SKM-1 treated with dmso at 0.1 percent for 144 hours (cell line): ENCODE results near the gene SCN1B.

Experiments used
- DNase-seq: peaks from one replicate; lab custom pipeline; 2025; ENCODE audit not compliant: unreplicated experiment; lab: John Stamatoyannopoulos, UW

SCN1B gene

DNA sequence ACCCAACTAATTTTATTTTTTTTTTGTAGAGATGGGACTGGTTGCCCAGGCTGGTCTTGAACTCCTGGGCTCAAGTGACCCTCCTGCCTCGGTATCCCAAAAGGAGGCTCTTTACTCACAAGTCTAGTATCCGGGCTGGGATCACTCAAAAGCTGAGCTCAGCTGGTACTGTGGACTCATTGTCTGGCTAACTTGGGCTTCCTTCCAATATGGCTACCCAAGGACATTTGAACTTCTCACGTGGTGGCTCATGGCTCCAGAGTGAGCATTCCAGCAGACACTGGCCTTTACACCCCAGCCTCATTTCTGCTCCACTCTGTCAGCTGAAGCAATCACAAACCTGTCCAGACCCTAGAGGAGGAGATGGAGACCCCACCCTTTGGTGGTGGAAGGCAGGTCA is 40.2 kb downstream of the SCN1B start:
- no peak for DNase-seq

DNA sequence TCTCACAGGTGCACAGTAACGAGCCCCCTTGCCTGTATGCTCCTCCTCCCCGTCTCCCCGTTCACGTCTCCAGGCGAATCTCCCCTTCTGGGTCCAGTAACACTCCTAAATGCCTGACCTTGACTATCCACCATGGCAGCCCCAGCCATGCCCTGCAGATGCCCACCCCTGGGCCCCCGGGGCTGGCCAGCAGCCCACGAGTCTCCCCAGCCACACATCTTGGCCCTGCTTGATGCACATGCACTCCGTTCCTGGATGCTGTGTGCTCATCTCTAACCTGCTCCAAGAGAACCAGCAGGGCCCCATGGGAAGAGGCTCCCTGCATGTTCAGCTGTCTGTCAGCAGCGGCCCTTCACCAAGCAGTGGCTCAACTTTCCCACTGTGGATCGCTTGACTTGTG is 43.2 kb downstream of the SCN1B start:
- no peak for DNase-seq

DNA sequence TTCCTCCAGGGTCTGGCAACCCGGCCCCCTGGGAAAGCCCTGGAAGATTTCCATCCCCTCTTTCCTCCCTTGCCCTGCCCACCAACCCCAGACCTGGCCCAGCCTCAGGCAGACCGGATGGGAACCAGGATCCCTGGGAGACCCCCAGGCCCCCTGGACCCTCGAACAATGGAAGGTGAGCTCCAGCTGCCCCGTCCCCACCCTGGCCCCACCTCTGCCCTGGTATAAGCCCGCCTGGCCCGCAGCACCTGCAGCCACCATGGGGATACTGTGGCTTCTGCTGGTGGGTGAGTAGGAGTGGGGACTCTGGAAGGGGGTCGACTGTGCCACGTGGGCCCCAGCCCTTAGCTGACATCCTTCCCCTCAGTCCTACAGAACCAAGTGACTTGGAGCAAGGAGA is 43.7 kb downstream of the SCN1B start:
- no peak for DNase-seq

DNA sequence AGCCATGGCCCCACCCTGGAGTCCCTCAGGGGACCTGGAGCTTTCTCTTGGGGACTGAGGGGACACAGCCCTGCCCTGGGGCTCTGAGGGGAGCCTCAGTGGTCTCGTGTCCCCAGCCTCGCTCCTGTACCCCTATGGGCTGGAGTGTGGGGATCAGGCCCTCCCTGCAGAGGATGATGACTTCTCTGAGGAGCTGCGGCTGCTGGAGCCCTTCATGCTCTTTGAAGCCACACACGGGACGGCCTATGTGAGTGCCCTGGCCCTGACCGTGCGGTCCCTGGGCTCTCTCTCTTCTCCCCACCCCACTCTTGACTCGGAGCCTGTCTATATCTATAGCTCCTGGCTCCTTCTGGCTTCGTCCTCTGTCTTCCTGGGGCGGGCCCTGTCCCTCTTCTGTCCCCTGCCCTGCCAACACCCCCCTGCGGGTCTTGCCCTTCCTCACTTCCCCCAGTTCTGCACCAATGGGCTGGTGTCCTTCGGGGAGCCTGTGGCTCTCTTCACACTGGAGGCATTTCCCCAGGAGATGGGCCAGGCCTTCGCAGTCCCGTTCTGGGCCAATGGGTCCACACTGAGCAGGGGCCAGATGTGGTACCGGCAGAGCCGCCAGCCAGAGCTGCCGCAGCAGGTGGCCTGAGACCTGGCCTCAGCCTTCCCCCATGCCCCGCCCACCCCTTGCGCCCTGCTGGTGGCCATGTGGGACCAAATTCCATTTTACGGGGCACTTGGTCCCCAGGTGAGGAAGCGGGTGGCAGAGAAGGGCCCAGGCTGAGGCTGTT is 44.3 kb downstream of the SCN1B start:
- DNase-seq, result no peak

DNA sequence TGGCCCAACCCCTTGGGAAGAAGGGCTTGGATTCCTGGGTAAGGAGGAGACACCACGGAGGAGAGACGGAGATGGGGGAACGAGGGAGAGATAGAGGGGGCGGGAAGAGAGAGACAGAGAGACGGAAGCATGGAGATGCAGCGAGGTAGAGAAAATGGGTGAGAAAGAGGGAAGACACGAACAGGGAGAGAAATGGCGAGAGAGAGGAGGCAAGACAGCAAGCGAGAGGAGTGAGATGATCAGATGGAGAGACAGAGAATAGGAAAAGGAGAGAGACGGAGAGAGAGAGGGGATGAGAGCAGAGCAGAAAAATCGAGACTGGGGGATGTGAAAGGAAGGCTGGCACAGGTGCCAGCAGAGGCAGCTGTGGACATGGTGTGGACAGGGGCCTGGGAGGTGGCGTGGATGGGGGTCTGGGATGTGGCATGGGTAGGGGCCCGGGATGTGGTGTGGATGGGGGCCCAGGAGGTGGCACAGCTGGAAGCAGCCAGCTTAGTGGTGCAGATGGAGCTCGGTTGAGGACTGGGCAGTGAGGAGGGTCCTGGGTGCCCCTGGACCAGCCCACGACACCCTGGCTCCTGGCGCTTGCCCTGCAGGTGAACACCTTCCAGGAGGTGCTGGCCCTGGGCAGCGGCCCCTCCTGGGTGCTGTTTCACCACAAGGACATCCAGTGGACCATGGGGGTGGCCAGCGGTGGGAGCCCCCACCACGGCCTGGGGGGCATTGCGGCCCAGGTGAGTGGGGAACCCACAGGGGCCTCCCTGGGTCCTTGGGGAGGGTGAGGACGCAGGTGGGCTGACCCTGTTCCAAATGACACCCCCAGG is 45.1 kb downstream of the SCN1B start:
- DNase-seq, result no peak

DNA sequence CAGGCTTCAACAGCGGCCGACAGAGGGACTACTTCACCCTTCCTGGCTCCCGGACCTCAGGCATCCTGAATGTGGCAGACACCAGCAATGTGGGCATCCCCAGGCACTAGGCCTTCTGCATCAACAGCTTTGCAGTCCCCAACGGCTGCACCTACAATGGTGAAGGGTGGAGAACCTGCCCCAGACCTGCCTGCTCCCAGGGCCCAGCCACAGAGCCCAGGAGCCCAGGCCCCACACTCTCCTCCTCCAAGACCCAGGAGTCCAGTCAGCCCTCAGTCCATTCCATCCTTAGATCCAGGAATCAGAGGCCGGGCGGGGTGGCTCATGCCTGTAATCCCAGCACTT is 45.7 kb downstream of the SCN1B start:
- DNase-seq, result no peak

DNA sequence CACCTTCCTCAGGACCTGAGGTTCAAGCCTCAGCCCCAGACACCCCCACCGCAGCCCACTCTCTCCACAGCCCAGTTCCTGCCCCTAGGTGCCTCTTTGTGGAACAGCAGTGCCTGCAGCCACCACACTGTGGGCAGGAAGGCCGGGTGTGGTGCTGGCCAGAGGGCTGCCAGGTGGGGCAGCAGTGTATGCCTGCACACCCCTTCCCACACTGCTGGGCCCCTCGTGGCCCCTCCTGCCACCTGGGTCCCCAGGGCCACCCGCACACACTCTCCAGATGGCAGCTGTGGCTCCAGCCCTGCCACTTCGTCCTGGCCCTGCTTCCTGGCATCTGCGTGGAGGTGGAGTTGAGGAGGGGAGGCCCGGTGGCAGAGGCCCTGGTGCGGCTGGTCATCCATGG is 46.4 kb downstream of the SCN1B start:
- DNase-seq, result no peak

DNA sequence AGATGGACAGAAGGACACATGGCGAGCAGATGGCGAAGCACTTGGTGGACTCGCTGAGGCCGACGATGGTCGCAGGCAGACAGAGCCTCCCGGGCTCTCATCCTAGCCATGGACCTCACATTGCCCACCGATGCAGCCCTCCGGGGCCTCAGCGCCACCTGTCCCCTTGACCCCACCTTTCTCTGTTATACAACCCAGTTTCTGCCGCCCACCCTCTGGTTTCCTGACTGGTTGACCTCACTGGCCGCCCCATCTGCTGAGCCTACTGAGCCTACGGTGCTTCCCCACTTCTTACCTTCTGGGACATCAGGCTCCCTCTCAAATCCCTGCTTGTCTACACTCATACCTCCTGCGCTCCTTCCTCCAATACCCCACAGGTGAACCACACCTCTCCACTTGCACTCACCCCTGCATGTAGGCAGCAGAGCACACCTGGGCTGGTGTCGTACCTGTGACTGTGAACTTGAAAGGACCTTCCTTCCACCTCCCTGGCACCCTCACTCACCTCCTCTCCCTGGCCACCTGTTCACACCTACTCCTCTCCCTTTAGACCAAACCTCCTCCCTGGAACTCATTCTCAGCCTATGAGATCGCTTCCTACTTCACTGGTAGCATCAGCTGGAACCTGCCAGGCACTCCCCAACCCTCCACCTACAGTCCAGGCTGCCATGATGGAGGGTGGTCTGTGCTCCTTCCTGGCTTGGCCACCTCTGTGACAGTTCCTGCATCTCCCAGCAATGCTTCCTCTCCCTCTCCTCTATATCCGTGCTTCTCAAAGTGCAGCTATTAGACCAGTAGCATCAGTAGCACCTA is 47.3 kb downstream of the SCN1B start:
- DNase-seq, result no peak

DNA sequence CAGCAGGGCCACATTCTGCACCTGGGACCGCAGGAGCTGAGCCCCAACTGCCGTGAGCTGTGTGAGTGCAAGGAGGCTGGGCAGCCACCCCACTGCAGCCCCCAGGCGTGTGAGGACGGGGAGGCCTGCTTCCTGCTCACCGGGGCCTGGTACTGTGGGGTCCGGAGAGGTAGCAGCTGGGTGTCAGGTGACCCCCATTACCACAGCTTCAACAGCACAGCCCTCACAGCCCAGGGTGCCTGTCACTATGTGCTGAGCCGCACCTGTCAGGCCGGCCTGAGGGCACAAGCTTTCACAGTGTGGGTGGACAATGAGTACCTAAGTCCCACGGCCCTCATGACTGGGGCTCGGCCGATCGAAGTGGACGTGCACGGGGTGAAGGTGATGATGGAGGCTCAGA is 49.6 kb downstream of the SCN1B start:
- DNase-seq, result no peak

DNA sequence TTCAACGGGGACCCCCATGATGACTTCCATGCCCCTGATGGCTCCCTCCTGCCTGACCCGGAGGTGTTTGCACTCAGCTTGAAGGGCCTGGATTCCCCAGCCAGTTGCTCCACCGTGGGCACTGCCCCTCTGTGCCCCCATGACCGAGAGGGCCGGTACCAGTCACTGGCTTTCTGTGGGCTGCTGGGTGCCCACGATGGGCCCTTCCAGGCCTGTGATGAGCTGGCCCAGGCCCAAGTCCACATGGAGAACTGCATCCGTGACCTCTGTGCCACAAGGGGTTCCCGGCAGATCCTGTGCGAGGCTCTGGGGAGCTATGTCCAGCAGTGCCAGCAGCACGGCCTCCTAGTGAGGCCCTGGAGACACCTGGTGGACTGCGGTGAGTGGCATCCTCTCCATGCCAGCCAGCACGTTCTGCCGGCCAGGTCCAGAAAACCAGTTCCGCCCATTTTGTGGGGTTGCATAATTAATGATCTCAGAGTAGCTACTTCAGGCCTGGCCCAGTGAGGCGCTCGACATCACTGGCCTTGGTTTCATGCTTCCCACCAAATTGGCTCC is 50.4 kb downstream of the SCN1B start:
- no peak for DNase-seq

DNA sequence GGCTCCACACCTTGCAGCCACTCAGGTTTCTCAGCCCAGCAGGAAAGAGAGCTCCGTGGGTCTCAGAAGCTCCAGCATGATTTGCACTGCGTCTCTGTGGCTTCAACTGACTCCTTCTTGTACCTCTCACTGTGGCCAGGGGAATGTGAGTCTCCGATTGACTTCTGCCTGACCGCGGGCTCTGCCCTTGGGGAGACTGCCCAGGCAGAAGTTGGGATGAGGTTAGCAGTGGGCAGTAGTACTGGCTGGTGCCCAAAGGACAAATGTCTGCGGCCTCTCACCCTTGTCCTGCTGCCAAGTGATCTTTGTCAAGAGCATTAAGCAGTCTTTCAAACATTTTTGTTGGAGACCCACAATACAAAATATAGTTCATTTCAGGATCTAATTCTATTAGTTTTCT is 50.9 kb downstream of the SCN1B start:
- no peak for DNase-seq

DNA sequence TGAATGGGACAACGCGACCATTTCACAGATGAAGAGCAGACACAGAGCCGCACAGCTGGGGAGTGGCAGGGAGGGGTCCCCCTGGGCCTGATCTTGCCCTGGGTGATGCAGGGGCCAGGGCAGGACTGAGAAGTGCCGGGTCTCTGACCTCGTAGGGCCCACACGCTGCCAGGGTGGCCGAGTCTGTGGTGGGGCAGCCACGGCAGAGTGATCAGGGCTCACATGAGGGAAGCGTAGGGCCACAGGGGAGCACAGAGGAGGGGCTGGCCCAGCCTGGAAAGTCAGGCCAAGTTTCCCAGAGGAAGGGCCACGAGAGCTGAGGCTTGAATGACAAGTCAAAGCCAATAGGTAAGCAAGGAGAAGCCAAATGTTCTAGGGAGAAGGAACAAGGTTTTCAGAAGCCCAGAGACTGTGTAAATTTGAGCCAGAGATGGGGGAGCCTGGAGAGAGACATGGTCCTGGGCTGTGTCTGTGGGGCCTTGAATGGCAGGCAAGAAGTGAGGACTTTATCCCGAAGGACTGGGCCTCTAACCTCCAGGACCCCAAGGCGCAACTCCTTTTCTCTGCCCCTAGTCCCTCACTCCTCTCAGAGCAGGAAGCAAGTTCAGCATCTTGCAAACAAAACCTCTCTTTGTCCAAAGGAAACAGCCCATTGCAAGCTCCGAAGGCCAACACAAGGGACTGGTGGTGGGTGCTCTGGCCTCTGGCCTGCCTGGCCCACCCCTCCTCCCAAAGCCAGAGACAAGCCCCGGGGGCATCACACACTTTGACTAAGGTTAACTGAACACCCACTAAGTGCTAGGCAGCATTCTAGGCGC is 53.6 kb downstream of the SCN1B start:
- no peak for DNase-seq

DNA sequence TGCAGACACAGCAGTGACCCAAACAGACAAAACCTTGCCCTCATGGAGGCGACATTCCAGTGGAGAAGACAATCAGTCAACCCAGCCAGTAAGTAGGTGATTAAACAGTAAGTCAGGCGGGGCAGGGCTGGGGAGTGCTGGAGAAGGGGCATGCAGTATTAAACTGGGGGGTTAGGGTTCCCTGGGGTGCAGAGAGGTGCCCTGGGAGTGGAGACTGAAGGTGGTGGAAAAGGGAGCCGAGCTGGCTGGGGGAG is 54.2 kb downstream of the SCN1B start:
- no peak for DNase-seq

DNA sequence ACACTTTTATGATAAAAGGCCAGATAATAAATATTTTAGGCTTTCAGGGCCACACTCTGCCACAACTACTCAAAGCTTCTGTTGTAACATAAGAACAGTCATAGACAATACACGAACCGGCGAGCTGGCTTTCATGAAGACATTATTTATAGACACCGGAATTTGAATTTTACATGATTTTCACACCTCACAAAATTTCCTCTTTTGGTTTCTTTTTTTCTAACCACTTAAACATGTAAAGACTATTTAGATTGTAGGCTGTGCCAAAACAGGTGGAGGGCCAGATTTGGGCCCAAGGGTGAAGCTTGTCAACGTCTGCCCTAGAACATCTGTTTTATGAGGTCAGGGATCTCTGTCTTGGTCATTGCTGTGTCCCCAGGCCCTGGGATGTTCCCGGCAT is 55.7 kb downstream of the SCN1B start:
- DNase-seq, result no peak

DNA sequence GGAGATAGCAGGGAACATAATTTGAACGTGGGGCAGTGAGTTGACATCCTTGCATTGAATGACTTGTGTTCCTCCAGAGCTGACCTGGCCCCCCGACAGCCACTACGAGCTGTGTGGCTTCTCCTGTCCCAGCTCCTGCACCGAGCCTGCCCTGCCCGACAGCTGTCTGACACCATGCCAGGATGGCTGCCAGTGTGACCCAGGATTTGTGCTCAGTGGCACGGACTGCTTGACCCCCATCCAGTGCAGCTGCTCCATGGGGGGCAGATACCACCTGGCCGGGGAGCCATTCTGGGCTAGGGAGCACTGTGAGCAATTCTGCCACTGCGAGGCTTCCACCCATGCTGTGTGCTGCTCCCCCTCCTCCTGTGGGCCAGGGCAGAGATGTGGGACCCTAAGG is 56.2 kb downstream of the SCN1B start:
- DNase-seq, result no peak

DNA sequence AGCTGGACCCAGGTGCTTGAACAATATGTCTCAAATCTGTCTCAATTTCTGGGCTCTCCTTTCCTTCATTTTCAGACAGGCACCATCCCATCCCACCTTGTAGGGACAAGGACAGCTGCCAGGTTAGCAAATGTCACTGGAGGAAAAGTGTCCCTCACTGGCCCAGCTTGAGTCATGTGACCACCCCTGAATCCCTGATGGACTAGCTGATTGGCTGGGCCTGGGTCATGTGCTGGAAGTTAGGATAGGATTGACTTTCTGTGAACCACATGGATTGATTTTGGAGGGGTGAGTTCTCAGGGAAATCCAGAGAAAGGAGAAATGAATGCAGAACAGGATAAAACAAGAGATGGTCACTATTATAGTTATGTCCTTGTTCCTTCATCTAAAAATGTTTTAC is 57.1 kb downstream of the SCN1B start:
- no peak for DNase-seq

DNA sequence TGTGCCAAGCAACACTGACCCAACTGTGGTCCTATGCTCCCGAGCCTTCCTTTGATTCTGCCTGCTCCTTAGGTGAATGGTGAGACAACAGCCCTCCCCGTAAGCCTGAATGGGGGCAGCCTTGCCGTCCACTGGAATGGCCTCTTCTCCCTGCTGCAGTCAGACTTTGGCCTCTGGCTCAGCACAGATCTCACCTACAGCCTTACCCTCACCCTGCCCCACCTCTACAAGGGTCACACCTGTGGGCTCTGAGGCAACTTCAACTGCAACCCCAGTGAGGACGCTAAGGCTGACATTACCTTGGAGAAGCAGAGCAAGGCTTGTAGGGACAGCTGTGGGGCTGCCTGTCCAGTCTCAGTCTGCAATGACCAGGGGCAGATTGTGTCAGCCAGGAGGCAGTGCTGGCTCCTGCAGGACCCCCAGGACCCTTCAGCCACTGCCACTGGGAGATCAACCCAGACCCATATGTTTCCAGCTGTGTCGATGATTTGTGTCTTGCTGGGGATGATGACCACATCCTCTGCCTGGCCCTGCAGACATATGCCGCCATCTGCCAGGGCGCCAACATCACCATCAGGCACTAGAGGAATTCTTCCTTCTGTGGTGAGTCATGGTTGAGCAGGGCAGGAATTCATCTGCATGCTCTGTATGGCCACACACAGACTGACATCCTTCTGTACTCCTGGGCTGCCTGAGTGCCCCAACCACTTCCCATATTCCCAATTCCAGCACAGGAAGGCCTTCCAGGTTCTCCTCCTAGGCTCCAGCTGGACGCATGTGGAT is 58.1 kb downstream of the SCN1B start:
- DNase-seq, result no peak

DNA sequence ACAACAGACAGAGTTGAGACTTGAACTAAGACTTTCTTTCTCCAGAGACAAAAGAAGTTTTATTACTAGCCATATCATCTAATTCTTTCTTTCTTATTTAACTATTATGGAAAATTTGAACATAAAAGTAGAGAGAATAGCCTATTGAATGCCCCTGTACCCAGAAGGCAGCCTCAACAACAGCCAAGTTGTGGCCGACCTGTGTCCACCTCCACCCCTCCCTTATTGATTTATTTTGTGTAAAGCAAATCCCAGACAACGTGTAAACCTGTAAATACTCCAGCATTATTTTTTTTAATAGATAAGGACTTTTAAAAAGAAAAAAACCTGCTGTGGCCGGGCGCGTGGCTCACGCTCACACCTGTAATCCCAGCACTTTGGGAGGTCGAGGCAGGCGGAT is 59.3 kb downstream of the SCN1B start:
- no peak for DNase-seq
